H9 (cell line): ENCODE measurements around the gene SLC24A3. TPM values are rescaled to one million over a fixed set of nuclear protein-coding genes. Genes with fewer than 3 reads are reported as not detected.

Source experiments
- DNase-seq: peaks from one replicate; pipeline ENCODE4 v3.0.0-alpha.2; 2017
- H2AFZ ChIP-seq: one replicate; pipeline ENCODE4 v1.6.1; 2013; ENCODE audit warnings: mild to moderate bottlenecking, low read length, control low read depth, moderate library complexity
- H2AK5ac ChIP-seq: 2 replicates; pipeline ENCODE4 v1.6.1; 2013; ENCODE audit warnings: low read length, control low read depth, mixed read lengths; ENCODE audit not compliant: insufficient read length
- H2BK120ac ChIP-seq: one replicate; pipeline ENCODE4 v1.6.1; 2013; ENCODE audit warnings: low read depth, mild to moderate bottlenecking, low read length, control low read depth, inconsistent platforms; ENCODE audit not compliant: poor library complexity, severe bottlenecking
- H2BK12ac ChIP-seq: 2 replicates; pipeline ENCODE4 v1.6.1; 2013; ENCODE audit warnings: low read length, control low read depth, mixed read lengths, low read depth; ENCODE audit not compliant: insufficient read length
- H2BK15ac ChIP-seq: 2 replicates; pipeline ENCODE4 v1.6.1; 2013; ENCODE audit warnings: low read depth, low read length, control low read depth
- H2BK20ac ChIP-seq: one replicate; pipeline ENCODE4 v1.6.1; 2013; ENCODE audit warnings: low read depth, mild to moderate bottlenecking, low read length, control low read depth, inconsistent platforms; ENCODE audit not compliant: poor library complexity, severe bottlenecking
- H2BK5ac ChIP-seq: 2 replicates; pipeline ENCODE4 v1.6.1; 2013; ENCODE audit warnings: low read length, control low read depth, mixed read lengths; ENCODE audit not compliant: insufficient read length
- H3K14ac ChIP-seq: 2 replicates; pipeline ENCODE4 v1.6.1; 2013; ENCODE audit warnings: low read length, control low read depth; ENCODE audit not compliant: insufficient read depth
- H3K18ac ChIP-seq: 2 replicates; pipeline ENCODE4 v1.6.1; 2013; ENCODE audit warnings: low read depth, mild to moderate bottlenecking, mixed read lengths, low read length, control low read depth; ENCODE audit not compliant: insufficient read length
- H3K23ac ChIP-seq: 2 replicates; pipeline ENCODE4 v1.6.1; 2013; ENCODE audit warnings: low read length, control low read depth, mixed read lengths, low read depth; ENCODE audit not compliant: insufficient read length
- H3K23me2 ChIP-seq: 2 replicates; pipeline ENCODE4 v1.6.1; 2013; ENCODE audit warnings: low read depth, mild to moderate bottlenecking, mixed read lengths, low read length, control low read depth; ENCODE audit not compliant: insufficient read length, poor library complexity, severe bottlenecking
- H3K27ac ChIP-seq: 2 replicates; pipeline ENCODE4 v1.5.1; 2013; ENCODE audit warnings: low read length, control low read depth, mixed read lengths, low read depth; ENCODE audit not compliant: insufficient read length
- H3K27me3 ChIP-seq: 2 replicates; pipeline ENCODE4 v1.6.1; 2013; ENCODE audit warnings: low read length, control low read depth, inconsistent platforms; ENCODE audit not compliant: insufficient read depth
- H3K4ac ChIP-seq: 2 replicates; pipeline ENCODE4 v1.6.1; 2013; ENCODE audit warnings: low read depth, mild to moderate bottlenecking, control low read depth, inconsistent platforms, low read length, moderate library complexity
- H3K4me1 ChIP-seq: 2 replicates; pipeline ENCODE4 v1.6.1; 2013; ENCODE audit warnings: low read length, control low read depth, inconsistent platforms; ENCODE audit not compliant: insufficient read depth
- H3K4me2 ChIP-seq: 2 replicates; pipeline ENCODE4 v1.6.1; 2013; ENCODE audit warnings: low read length, control low read depth, mixed read lengths; ENCODE audit not compliant: insufficient read length, insufficient read depth
- H3K56ac ChIP-seq: 2 replicates; pipeline ENCODE4 v1.6.1; 2013; ENCODE audit warnings: low read depth, mild to moderate bottlenecking, mixed read lengths, low read length, control low read depth; ENCODE audit not compliant: insufficient read length
- H3K79me1 ChIP-seq: 2 replicates; pipeline ENCODE4 v1.6.1; 2013; ENCODE audit warnings: low read depth, mild to moderate bottlenecking, moderate library complexity, low read length, control low read depth, inconsistent platforms; ENCODE audit not compliant: insufficient read depth, poor library complexity, severe bottlenecking
- H3K79me2 ChIP-seq: 2 replicates; pipeline ENCODE4 v1.6.1; 2013; ENCODE audit warnings: low read length, control low read depth, inconsistent platforms; ENCODE audit not compliant: insufficient read depth
- H3K9ac ChIP-seq: 2 replicates; pipeline ENCODE4 v1.6.1; 2013; ENCODE audit warnings: low read length, control low read depth, mixed read lengths; ENCODE audit not compliant: insufficient read length; ENCODE audit errors: extremely low read depth
- H3K9me3 ChIP-seq: one replicate; pipeline ENCODE4 v1.6.1; 2013; ENCODE audit warnings: low read depth, low read length, inconsistent platforms; ENCODE audit not compliant: control insufficient read depth
- H3T11ph ChIP-seq: one replicate; pipeline ENCODE4 v1.6.1; 2013; ENCODE audit warnings: mild to moderate bottlenecking, low read length, control low read depth, inconsistent platforms
- H4K20me1 ChIP-seq: one replicate; pipeline ENCODE4 v1.6.1; 2013; ENCODE audit not compliant: control insufficient read depth, insufficient read length, insufficient read depth
- H4K5ac ChIP-seq: 2 replicates; pipeline ENCODE4 v1.6.1; 2013; ENCODE audit warnings: low read depth, mild to moderate bottlenecking, mixed read lengths, low read length, control low read depth; ENCODE audit not compliant: insufficient read length
- H4K8ac ChIP-seq: replicated peaks from 2 replicates; pipeline ENCODE4 v1.6.1; 2013; ENCODE audit warnings: low read length, control low read depth, mixed read lengths, low read depth; ENCODE audit not compliant: insufficient read length
- H4K91ac ChIP-seq: 2 replicates; pipeline ENCODE4 v1.6.1; 2013; ENCODE audit warnings: low read depth, mild to moderate bottlenecking, moderate library complexity, mixed read lengths, low read length, control low read depth; ENCODE audit not compliant: insufficient read length
- H3K27ac Mint-ChIP-seq, 3 experiments: 2 replicates in 2 of 3; 3 replicates in 1 of 3; pipeline ENCODE4 v1.8.0; 2020 to 2021; ENCODE audit warnings: mixed read lengths in 3 of 3, mild to moderate bottlenecking in 1 of 3, moderate library complexity in 1 of 3
- H3K27me3 Mint-ChIP-seq: 2 replicates; pipeline ENCODE4 v1.8.0; 2021; ENCODE audit warnings: low read depth, mild to moderate bottlenecking, moderate library complexity, mixed read lengths
- H3K36me3 Mint-ChIP-seq, 3 experiments: 2 replicates in 2 of 3; 3 replicates in 1 of 3; pipeline ENCODE4 v1.8.0; 2020 to 2021; ENCODE audit warnings: low read depth in 3 of 3, mixed read lengths in 3 of 3; ENCODE audit not compliant: insufficient read depth in 1 of 3
- H3K4me1 Mint-ChIP-seq, 2 experiments: 2 replicates each; pipeline ENCODE4 v1.8.0; 2020; ENCODE audit warnings: mixed read lengths in 2 of 2
- H3K4me3 Mint-ChIP-seq, 2 experiments: 2 replicates in 1 of 2; 3 replicates in 1 of 2; pipeline ENCODE4 v1.8.0; 2020 to 2021; ENCODE audit warnings: mild to moderate bottlenecking in 2 of 2, mixed read lengths in 2 of 2, moderate library complexity in 1 of 2
- H3K9me3 Mint-ChIP-seq, 2 experiments: 2 replicates in 1 of 2; 3 replicates in 1 of 2; pipeline ENCODE4 v1.8.0; 2020; ENCODE audit warnings: mild to moderate bottlenecking in 2 of 2, mixed read lengths in 2 of 2, moderate library complexity in 1 of 2
- CTCF ChIP-seq: fragments of 200-600 bp; sonication (generic); conservative IDR thresholded peaks from 3 replicates; pipeline ENCODE4 v1.8.0; 2021; ENCODE audit warnings: antibody characterized with exemption, mild to moderate bottlenecking
- WGBS: extraction: QIAGEN DNeasy Blood & Tissue Kit; methylation state at CpG from one replicate; pipeline ENCODE4 v1.1.7; 2013; ENCODE audit warnings: missing lambda C conversion rate, low lambda C conversion rate, mixed read lengths; ENCODE audit not compliant: insufficient read length; ENCODE audit errors: extremely low coverage; 5-methylcytosine and 5-hydroxymethylcytosine counted together
- total RNA-seq: library from RNA; stranded (reverse); gene quantifications from 2 replicates; pipeline ENCODE4 v1.2.1, GENCODE V29; 2021

Gene SLC24A3
- total RNA-seq, 1 experiment from 2014 or later = 0.83 TPM

DNA sequence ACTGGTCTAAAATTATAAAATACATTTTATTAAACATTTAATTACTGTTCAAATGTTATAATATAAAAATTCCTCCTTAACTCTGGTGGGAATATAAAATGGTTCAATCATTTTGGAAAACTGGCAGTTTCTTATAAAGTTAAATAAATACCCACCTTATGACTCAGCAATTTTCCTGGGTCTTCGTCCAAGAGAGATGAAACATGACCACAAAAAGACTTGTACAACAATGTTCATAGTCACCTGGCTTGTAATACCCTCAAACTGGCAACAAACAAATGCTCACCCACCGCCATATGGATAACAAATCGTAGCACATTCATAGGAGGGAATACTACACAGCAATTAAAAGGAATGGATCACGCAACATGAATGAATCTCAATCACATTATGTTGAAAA lies 479.7 kb downstream of the SLC24A3 start:
- Histone ChIP-seq H3K18ac (no peak overlapping the region), H2BK5ac (no peak overlapping the region), H2AK5ac (no peak overlapping the region), H2BK20ac (no peak overlapping the region), H3K56ac (no peak overlapping the region), H2BK120ac (no peak overlapping the region), H3K4me2 (no peak overlapping the region), H3T11ph (no peak overlapping the region), H2BK15ac (no peak overlapping the region), H3K14ac (no peak overlapping the region), H4K91ac (no peak overlapping the region), H4K5ac (no peak overlapping the region), H3K4me1 (no peaks in the 10 kb centered on the region), H3K27me3 (no peaks in the 10 kb centered on the region), H2BK12ac (no peak overlapping the region), H3K4ac (no peak overlapping the region), H3K23me2 (no peaks in the 10 kb centered on the region), H3K9ac (no peak overlapping the region), H4K20me1 (no peaks in the 10 kb centered on the region), H3K9me3 (no peaks in the 10 kb centered on the region), H4K8ac (no peak overlapping the region), H3K79me1 (no peaks in the 10 kb centered on the region), H3K79me2 (no peaks in the 10 kb centered on the region), H3K23ac (no peak overlapping the region), H3K27ac (no peak overlapping the region), H2AFZ (no peak overlapping the region)
- Mint-ChIP-seq H3K27ac (no peak overlapping the region), H3K4me1 (peaks cover 4 to 8% of the 10 kb centered on the region in 2 experiments), H3K27me3 (peaks cover 4% of the 10 kb centered on the region; the same call in 1 of the 2 replicates), H3K9me3 (no peaks in the 10 kb centered on the region; a peak in 2 of 5 replicates), H3K4me3 (no peak overlapping the region), H3K36me3 (no peaks in the 10 kb centered on the region)
- no CpG with 5 or more reads among the region's 4 CpGs for WGBS
- no peak for TF ChIP-seq CTCF
- DNase-seq = no peak
